Measurements from ENCODE around the gene UNCX. TPM values are rescaled to one million over a fixed set of nuclear protein-coding genes. Genes with fewer than 3 reads are reported as not detected.

UNCX gene
- total RNA-seq, 1 experiment from 2014 or later: not detected

- H3K27me3 ChIP-seq (ENCODE audit: insufficient read depth, low read length): no peaks in the 10 kb centered on the region
- ATAC-seq (no peak), DNase-seq (ENCODE audit: low read depth, low spot score) (no peak)
- no peak for TF ChIP-seq JUND (IDR thresholded peaks at IDR 0.05)
- no peak for TF ChIP-seq YY1 (IDR thresholded peaks at IDR 0.05; ENCODE audit: extremely low read depth, insufficient replicate concordance, low read depth, low read length)
- TF ChIP-seq EGR1 (IDR thresholded peaks at IDR 0.05; ENCODE audit: low read depth): no peak
- TF ChIP-seq CBX3 (IDR thresholded peaks at IDR 0.05; ENCODE audit: low read depth): no peak
- TF ChIP-seq SRF (IDR thresholded peaks at IDR 0.05; ENCODE audit: low read depth): no peak
- no peak for TF ChIP-seq ATF3 (IDR thresholded peaks at IDR 0.05)
- no peak for TF ChIP-seq MAX (IDR thresholded peaks at IDR 0.05)
- no peak for TF ChIP-seq EZH2 (IDR thresholded peaks at IDR 0.05)
- no peak for TF ChIP-seq ZBTB33 (IDR thresholded peaks at IDR 0.05; ENCODE audit: extremely low read depth, insufficient replicate concordance, low read length)
- no peak for TF ChIP-seq REST (IDR thresholded peaks at IDR 0.05; ENCODE audit: low read depth)
- intact Hi-C loops (cut with micrococcal nuclease): no loop called here
- H3K27ac ChIP-seq (ENCODE audit: low read depth, low read length): no peak overlapping the region
- POLR2A ChIA-PET: no interaction called here
- no peak overlapping the region for H3K4me2 ChIP-seq (ENCODE audit: low read length)
- no peaks in the 10 kb centered on the region for H4K20me1 ChIP-seq (ENCODE audit: insufficient read depth)
- H3K9me2 ChIP-seq (ENCODE audit: insufficient read depth): no peaks in the 10 kb centered on the region
- RAD21 ChIA-PET (ENCODE audit: low non-redundant PET in 1 of 2, low total read pairs in 2 of 2, uncharacterized antibody in 2 of 2, unreplicated experiment in 2 of 2): no interaction called here
- no peaks in the 10 kb centered on the region for H3K79me2 ChIP-seq (ENCODE audit: insufficient read depth, low read length)
- peaks cover 0 to 6% of the 10 kb centered on the region in 2 experiments; a peak in 1 of 4 replicates for H3K4me1 ChIP-seq (ENCODE audit: control insufficient read depth in 1 of 2, insufficient read depth in 2 of 2, low read length in 2 of 2)
- no peaks in the 10 kb centered on the region for H3K9me3 ChIP-seq (ENCODE audit: control insufficient read depth in 1 of 2, insufficient read depth in 1 of 2, low read depth in 1 of 2, low read length in 2 of 2)
- H3K4me3 ChIP-seq (replicated peaks in 1 of 2; ENCODE audit: low read depth in 1 of 2, low read length in 2 of 2): no peak overlapping the region
- no peak overlapping the region for H2AFZ ChIP-seq (ENCODE audit: low read depth, low read length, poor library complexity, severe bottlenecking)
- CTCF ChIA-PET: no interaction called here
- H3K9ac ChIP-seq (ENCODE audit: low read length): no peak overlapping the region
- no peaks in the 10 kb centered on the region for H3K36me3 ChIP-seq (ENCODE audit: control insufficient read depth in 1 of 2, insufficient read depth in 2 of 2, low read length in 2 of 2)
- no TSS peak for BruUV-seq (replicated peaks)
Measured at GRCh38 chr7:1285556-1286301, 53.1 kb downstream of the UNCX start.

Other genes starting within 250 kb of the UNCX start
- gene CYP2W1, start 249.7 kb upstream of the UNCX start, total RNA-seq (2021; ENCODE audit: unreplicated experiment): not detected
- 2.4 TPM for gene GPR146, start 188.3 kb upstream of the UNCX start, total RNA-seq (2021; ENCODE audit: unreplicated experiment)
- 1.2 TPM for gene GPER1, start 144.8 kb upstream of the UNCX start, total RNA-seq (2021; ENCODE audit: unreplicated experiment)
- gene ZFAND2A, start 72.7 kb upstream of the UNCX start, total RNA-seq (2021; ENCODE audit: unreplicated experiment): 19.1 TPM
- 60.7 TPM for gene MICALL2, start 226.6 kb downstream of the UNCX start, total RNA-seq (2021; ENCODE audit: unreplicated experiment)

Measured in HCT116 (cell line).